Mesenchymal stem cell (in vitro differentiated cells and primary cell): ENCODE results near the gene KATNB1.

Experiments used
- DNase-seq: peaks from one replicate; pipeline ENCODE4 v3.0.0-alpha.2; 2013
- H2AFZ ChIP-seq: one replicate; pipeline ENCODE4 v1.6.1; 2013; ENCODE audit warnings: low read depth, mild to moderate bottlenecking, control low read depth, inconsistent platforms, low read length, moderate library complexity
- H2AK5ac ChIP-seq: 2 replicates; pipeline ENCODE4 v1.6.1; 2013; ENCODE audit warnings: low read length, moderate library complexity, mild to moderate bottlenecking, inconsistent platforms; ENCODE audit not compliant: severe bottlenecking
- H2BK120ac ChIP-seq: one replicate; pipeline ENCODE4 v1.6.1; 2013; ENCODE audit warnings: low read depth, mild to moderate bottlenecking, inconsistent platforms, low read length, moderate library complexity
- H2BK12ac ChIP-seq, 2 experiments: one replicate each; pipeline ENCODE4 v1.6.1; 2013; ENCODE audit warnings: inconsistent platforms in 2 of 2, low read length in 2 of 2, mild to moderate bottlenecking in 2 of 2, moderate library complexity in 2 of 2, control low read depth in 1 of 2
- H2BK15ac ChIP-seq: one replicate; pipeline ENCODE4 v1.6.1; 2013; ENCODE audit warnings: mild to moderate bottlenecking, low read depth, inconsistent platforms; ENCODE audit not compliant: poor library complexity, severe bottlenecking
- H2BK5ac ChIP-seq: 2 replicates; pipeline ENCODE4 v1.6.1; 2013; ENCODE audit warnings: low read depth, mild to moderate bottlenecking, low read length, control low read depth, inconsistent platforms; ENCODE audit not compliant: poor library complexity, severe bottlenecking
- H3K14ac ChIP-seq, 2 experiments: one replicate each; pipeline ENCODE4 v1.6.1; 2013; ENCODE audit warnings: inconsistent platforms in 2 of 2, low read length in 2 of 2, control low read depth in 1 of 2, mild to moderate bottlenecking in 1 of 2, moderate library complexity in 1 of 2
- H3K18ac ChIP-seq, 2 experiments: one replicate each; pipeline ENCODE4 v1.6.1; 2013; ENCODE audit warnings: inconsistent platforms in 2 of 2, low read length in 2 of 2, control low read depth in 1 of 2, low read depth in 1 of 2, mild to moderate bottlenecking in 1 of 2
- H3K23ac ChIP-seq, 2 experiments: one replicate each; pipeline ENCODE4 v1.6.1; 2013; ENCODE audit warnings: inconsistent platforms in 2 of 2, low read length in 2 of 2, mild to moderate bottlenecking in 2 of 2, moderate library complexity in 2 of 2, control low read depth in 1 of 2
- H3K27ac ChIP-seq: 2 replicates; pipeline ENCODE4 v1.5.1; 2013; ENCODE audit warnings: mild to moderate bottlenecking, moderate library complexity, low read length, control low read depth, inconsistent platforms; ENCODE audit not compliant: poor library complexity, severe bottlenecking
- H3K27me3 ChIP-seq, 2 experiments: 2 replicates each; pipeline versions ENCODE4 v1.6.1 to v1.7.0; 2013; ENCODE audit warnings: low read length in 2 of 2, mild to moderate bottlenecking in 2 of 2, moderate library complexity in 2 of 2, control low read depth in 1 of 2, inconsistent platforms in 1 of 2; ENCODE audit not compliant: control insufficient read depth in 1 of 2, insufficient read depth in 1 of 2
- H3K36me3 ChIP-seq, 2 experiments: 2 replicates each; pipeline versions ENCODE4 v1.6.1 to v1.7.0; 2013; ENCODE audit warnings: low read length in 2 of 2, control low read depth in 1 of 2, inconsistent platforms in 1 of 2, low read depth in 1 of 2, mild to moderate bottlenecking in 1 of 2; ENCODE audit not compliant: insufficient read depth in 2 of 2, control insufficient read depth in 1 of 2
- H3K4ac ChIP-seq, 2 experiments: one replicate each; pipeline ENCODE4 v1.6.1; 2013; ENCODE audit warnings: inconsistent platforms in 2 of 2, low read length in 2 of 2, mild to moderate bottlenecking in 2 of 2, moderate library complexity in 2 of 2, control low read depth in 1 of 2, low read depth in 1 of 2
- H3K4me1 ChIP-seq: 2 replicates; pipeline ENCODE4 v1.6.1; 2013; ENCODE audit warnings: low read depth, low read length, control low read depth; ENCODE audit not compliant: control insufficient read depth, insufficient read depth
- H3K4me2 ChIP-seq: 2 replicates; pipeline ENCODE4 v1.6.1; 2013; ENCODE audit warnings: low read length, mild to moderate bottlenecking, inconsistent platforms; ENCODE audit not compliant: poor library complexity, severe bottlenecking
- H3K4me3 ChIP-seq, 2 experiments: 2 replicates each; pipeline versions ENCODE4 v1.5.1 to v1.7.0; 2013; ENCODE audit warnings: low read length in 2 of 2, mild to moderate bottlenecking in 2 of 2, control low read depth in 1 of 2, low read depth in 1 of 2; ENCODE audit not compliant: insufficient read depth in 1 of 2
- H3K79me1 ChIP-seq: replicated peaks from 2 replicates; pipeline ENCODE4 v1.6.1; 2013; ENCODE audit warnings: mild to moderate bottlenecking, control low read depth, low read length, inconsistent platforms; ENCODE audit not compliant: poor library complexity, severe bottlenecking
- H3K9ac ChIP-seq: 2 replicates; pipeline ENCODE4 v1.7.0; 2013; ENCODE audit warnings: mild to moderate bottlenecking, low read length, moderate library complexity
- H3K9me3 ChIP-seq: 2 replicates; pipeline ENCODE4 v1.7.0; 2013; ENCODE audit warnings: mild to moderate bottlenecking, low read length; ENCODE audit not compliant: control insufficient read depth
- H4K8ac ChIP-seq: one replicate; pipeline ENCODE4 v1.6.1; 2013; ENCODE audit warnings: inconsistent platforms, mild to moderate bottlenecking, low read length, moderate library complexity
- H4K91ac ChIP-seq: one replicate; pipeline ENCODE4 v1.6.1; 2013; ENCODE audit warnings: mild to moderate bottlenecking, low read length, inconsistent platforms
- WGBS: methylation state at CpG from one replicate; pipeline ENCODE4 v1.1.7; 2013; ENCODE audit warnings: mixed read lengths; 5-methylcytosine and 5-hydroxymethylcytosine counted together

The KATNB1 gene

GRCh38 chr16:57704011-57704904 lies 31.3 kb upstream of the KATNB1 start:
- WGBS: 78% methylated on average over 9 of the region's 11 CpGs
- DNase-seq: no peak

GRCh38 chr16:57704905-57705852 lies 30.4 kb upstream of the KATNB1 start:
- H3K9me3 ChIP-seq: no peaks in the 10 kb centered on the region
- H3K4ac ChIP-seq: no peak overlapping the region
- H3K14ac ChIP-seq: no peak overlapping the region
- WGBS: 72% methylated on average over 3 of the region's 4 CpGs
- no peak for DNase-seq
- no peaks in the 10 kb centered on the region for H3K79me1 ChIP-seq
- no peaks in the 10 kb centered on the region for H3K36me3 ChIP-seq
- H3K4me3 ChIP-seq: no peak overlapping the region
- no peak overlapping the region for H3K4me2 ChIP-seq
- no peak overlapping the region for H4K91ac ChIP-seq
- no peak overlapping the region for H4K8ac ChIP-seq
- no peak overlapping the region for H3K9ac ChIP-seq
- H2AK5ac ChIP-seq: no peak overlapping the region
- no peak overlapping the region for H2BK15ac ChIP-seq
- no peak overlapping the region for H2BK5ac ChIP-seq
- H2AFZ ChIP-seq: no peak overlapping the region
- H3K18ac ChIP-seq: no peak overlapping the region
- no peak overlapping the region for H2BK12ac ChIP-seq
- H3K23ac ChIP-seq: no peak overlapping the region
- H3K27me3 ChIP-seq: peaks cover 7 to 50% of the 10 kb centered on the region in 2 experiments
- H2BK120ac ChIP-seq: no peak overlapping the region
- H3K27ac ChIP-seq: no peak overlapping the region
- H3K4me1 ChIP-seq: no peaks in the 10 kb centered on the region

More at GRCh38 chr16:57704011-57704904, 31.3 kb upstream of the KATNB1 start:
- Histone ChIP-seq H2BK12ac (no peak overlapping the region), H2BK5ac (no peak overlapping the region), H3K27ac (no peak overlapping the region), H3K18ac (no peak overlapping the region), H3K4me2 (no peak overlapping the region), H2AFZ (no peak overlapping the region), H3K4ac (no peak overlapping the region), H3K79me1 (no peaks in the 10 kb centered on the region), H3K23ac (no peak overlapping the region), H3K9me3 (no peaks in the 10 kb centered on the region), H4K8ac (no peak overlapping the region), H2BK120ac (no peak overlapping the region), H3K36me3 (no peaks in the 10 kb centered on the region), H2BK15ac (no peak overlapping the region), H3K14ac (no peak overlapping the region), H4K91ac (no peak overlapping the region), H3K4me1 (no peaks in the 10 kb centered on the region), H3K4me3 (no peak overlapping the region), H3K27me3 (peaks cover 7 to 57% of the 10 kb centered on the region in 2 experiments), H3K9ac (no peak overlapping the region), H2AK5ac (no peak overlapping the region)

- Histone ChIP-seq H3K27ac (no peak overlapping the region), H2BK120ac (no peak overlapping the region), H3K4me1 (no peaks in the 10 kb centered on the region), H3K9me3 (no peaks in the 10 kb centered on the region), H2AK5ac (no peak overlapping the region), H2AFZ (no peak overlapping the region), H4K8ac (no peak overlapping the region), H3K9ac (no peak overlapping the region), H3K18ac (no peak overlapping the region), H3K14ac (no peak overlapping the region), H2BK5ac (no peak overlapping the region), H3K36me3 (no peaks in the 10 kb centered on the region), H3K4ac (no peak overlapping the region), H3K4me2 (no peak overlapping the region), H3K4me3 (no peak overlapping the region), H3K27me3 (peaks cover 13 to 49% of the 10 kb centered on the region in 2 experiments), H2BK15ac (no peak overlapping the region), H3K23ac (no peak overlapping the region), H2BK12ac (no peak overlapping the region), H4K91ac (no peak overlapping the region), H3K79me1 (no peaks in the 10 kb centered on the region)
- no peak for DNase-seq
- 70% methylated on average over 1 of the region's 1 CpG for WGBS
Observed at GRCh38 chr16:57706717-57707116, 28.9 kb upstream of the KATNB1 start.

GRCh38 chr16:57707331-57707730 lies 28.2 kb upstream of the KATNB1 start:
- Histone ChIP-seq H3K4me1 (no peaks in the 10 kb centered on the region), H3K4me3 (no peak overlapping the region), H3K18ac (no peak overlapping the region), H2BK5ac (no peak overlapping the region), H2BK15ac (no peak overlapping the region), H3K9ac (no peak overlapping the region), H3K36me3 (no peaks in the 10 kb centered on the region), H2BK120ac (no peak overlapping the region), H3K4ac (no peak overlapping the region), H4K8ac (no peak overlapping the region), H3K23ac (no peak overlapping the region), H2AFZ (no peak overlapping the region), H3K14ac (no peak overlapping the region), H3K79me1 (no peaks in the 10 kb centered on the region), H2BK12ac (no peak overlapping the region), H3K9me3 (no peaks in the 10 kb centered on the region), H3K27me3 (peaks cover 19 to 49% of the 10 kb centered on the region in 2 experiments), H3K27ac (no peak overlapping the region), H3K4me2 (no peak overlapping the region), H4K91ac (no peak overlapping the region), H2AK5ac (no peak overlapping the region)
- no peak for DNase-seq
- 89% methylated on average over 11 of the region's 11 CpGs for WGBS
